ENCODE data around the gene SLC3A2. TPM values are rescaled to one million over a fixed set of nuclear protein-coding genes. Genes with fewer than 3 reads are reported as not detected.

Gene SLC3A2
- total and polyA plus RNA-seq, 2 donors (not counting 3 experiments of a cell fraction or from before 2014, with no cell fraction given) = 208 to 337 TPM

GRCh38 chr11:62854825-62855570, 25.7 kb upstream of the SLC3A2 start:
- peak overlapping the region; percentile 32 for H3K27ac ChIP-seq (ENCODE audit: insufficient read depth, low read depth, low read length)
- ChIA-PET POLR2A (interaction anchor here (0.6 to 9.3 kb wide), 15 partner anchors 9 to 388 kb away, joined by 3 to 186 read pairs (median 5); partner anchors contain the start of genes HNRNPUL2, SLC3A2, TAF6L and TEX54), CTCF (interaction anchor here (1.4 to 3.3 kb wide), 4 partner anchors 12 to 460 kb away, joined by 3 to 26 read pairs (median 13); partner anchors contain the start of genes SLC3A2 and TMEM179B)

More at GRCh38 chr11:62854825-62855570, 25.7 kb upstream of the SLC3A2 start:
- intact Hi-C loops (cut with micrococcal nuclease) = loop anchor here (1.0 kb wide), 2 partner anchors 14 to 26 kb away; no protein-coding TSS in a partner anchor
- H4K20me1 ChIP-seq (replicated peaks; ENCODE audit: control insufficient read depth, extremely low read depth, insufficient read depth, low read length) = peaks cover 10% of the 10 kb centered on the region
- dilution Hi-C loops (cut with MboI; ENCODE audit: extremely low pct_ligation_motif_present, low sequenced_read_pairs) = no loop called here
- H3K27me3 ChIP-seq (ENCODE audit: control insufficient read depth in 2 of 2, insufficient read depth in 2 of 2, low read length in 2 of 2) = no peaks in the 10 kb centered on the region
- H3K4me3 ChIP-seq (replicated peaks in 1 of 3; ENCODE audit: insufficient read depth in 1 of 3, low read depth in 1 of 3, low read length in 3 of 3) = peak overlapping the region; percentile 59 to 94 (median 87)
- BruUV-seq (replicated peaks) = TSS peak; percentile 53
- H2AFZ ChIP-seq (ENCODE audit: low read depth, low read length) = no peak overlapping the region
- H3K9me3 ChIP-seq (replicated peaks; ENCODE audit: control insufficient read depth, insufficient read depth, low read length) = no peaks in the 10 kb centered on the region
- peaks cover 12 to 29% of the 10 kb centered on the region in 2 experiments for H3K36me3 ChIP-seq (ENCODE audit: control insufficient read depth in 2 of 2, extremely low read depth in 1 of 2, insufficient read depth in 2 of 2, low read length in 2 of 2)
- peaks cover 52% of the 10 kb centered on the region for H3K79me2 ChIP-seq (ENCODE audit: control insufficient read depth, insufficient read depth, low read length)
- peaks cover 24% of the 10 kb centered on the region for H3K4me1 ChIP-seq (ENCODE audit: control insufficient read depth, extremely low read depth, insufficient read depth, low read length)
- no peak for TF ChIP-seq GATA2 (IDR thresholded peaks at IDR 0.05; ENCODE audit: insufficient read depth, insufficient read length, low read depth, low read length)
- TF ChIP-seq POLR2A (IDR thresholded peaks at IDR 0.05; ENCODE audit: low read depth, low read length) = no peak
- no peak for TF ChIP-seq FOS (IDR thresholded peaks at IDR 0.05; ENCODE audit: borderline replicate concordance, insufficient read depth, low read length)
- no peak for TF ChIP-seq MAX (IDR thresholded peaks at IDR 0.05; ENCODE audit: insufficient read depth, insufficient read length)
- no peak for TF ChIP-seq JUN (IDR thresholded peaks at IDR 0.05; ENCODE audit: borderline replicate concordance, insufficient read depth, insufficient read length, low read depth)
- no peak for TF ChIP-seq POLR2AphosphoS5 (IDR thresholded peaks at IDR 0.05; ENCODE audit: insufficient read depth, low read depth, low read length)
- no peak for TF ChIP-seq CTCF (IDR thresholded peaks at IDR 0.05; ENCODE audit: extremely low read depth in 1 of 2, insufficient read depth in 1 of 2, low read depth in 1 of 2, low read length in 2 of 2)
- TF ChIP-seq MYC (IDR thresholded peaks at IDR 0.05; ENCODE audit: low read depth, low read length) = no peak
- no peak for DNase-seq (ENCODE audit: low read depth, low spot score)
- peak; percentile 57 for FAIRE-seq
- H3K9me1 ChIP-seq (replicated peaks; ENCODE audit: control insufficient read depth, extremely low read depth, insufficient read depth, low read length) = no peaks in the 10 kb centered on the region
- H3K9ac ChIP-seq (replicated peaks; ENCODE audit: extremely low read depth, insufficient read depth, low read length) = peak overlapping the region; percentile 92
- peak overlapping the region; percentile 91 for H3K4me2 ChIP-seq (ENCODE audit: insufficient read depth, low read length)

All from endothelial cell of umbilical vein (primary cell).